ENCODE results near the gene SYNE1.
"Not testable (repeated sequence)": the region's sequence is repeated elsewhere in the genome, so short reads cannot be mapped to it uniquely, and the experiment has no call there.

Gene SYNE1

GRCh38 chr6:152571089-152571488, 66.1 kb downstream of the SYNE1 start:
- no peaks in the 10 kb centered on the region for H3K36me3 Mint-ChIP-seq (ENCODE audit: low read depth)
- no peak overlapping the region for H3K4me3 Mint-ChIP-seq
- H3K4me1 Mint-ChIP-seq (ENCODE audit: low read depth), result no peaks in the 10 kb centered on the region
- no peak overlapping the region for H3K27ac Mint-ChIP-seq
- H3K9me3 Mint-ChIP-seq, result no peaks in the 10 kb centered on the region
- no peak for DNase-seq
- peaks cover 4% of the 10 kb centered on the region for H3K27me3 Mint-ChIP-seq

DNA sequence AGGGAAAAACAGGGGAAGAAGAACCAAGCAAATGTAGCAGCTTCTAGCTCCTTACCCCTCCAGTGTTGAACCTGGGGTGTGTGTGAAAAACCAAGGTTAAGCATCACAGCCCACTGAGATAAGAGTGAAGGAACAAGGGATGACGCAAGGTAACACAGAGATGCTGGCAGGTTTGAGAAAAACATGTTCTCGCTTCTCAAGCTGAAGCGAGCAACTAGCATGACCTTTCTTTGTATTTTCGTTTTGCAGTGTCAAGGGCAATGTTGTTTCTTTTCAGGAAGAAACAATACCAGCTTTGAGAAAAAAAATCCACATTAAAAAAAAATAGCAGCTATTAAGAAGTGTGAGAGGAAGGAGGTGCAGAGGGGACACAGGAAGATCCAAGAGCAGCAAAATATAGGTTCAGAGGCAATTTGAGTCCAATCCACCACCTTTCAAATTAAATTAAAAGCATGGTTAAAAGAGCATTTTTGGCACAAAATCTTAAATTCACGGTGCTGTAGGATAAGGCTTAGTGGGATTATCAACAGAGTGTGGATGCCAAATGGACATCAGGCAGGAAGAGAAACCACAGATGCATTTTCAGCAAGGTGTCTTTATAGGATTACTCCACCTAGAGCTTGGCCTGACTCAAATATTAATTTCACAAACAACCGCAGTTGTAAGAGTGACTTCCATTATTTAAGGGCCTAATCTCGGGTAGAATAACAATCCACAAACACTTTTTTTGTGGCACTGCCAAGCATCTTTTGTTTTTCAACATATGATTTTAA, 70.9 kb downstream of the SYNE1 start:
- no peak overlapping the region for H3K27ac Mint-ChIP-seq
- H3K4me1 Mint-ChIP-seq (ENCODE audit: low read depth), result no peaks in the 10 kb centered on the region
- no peak for DNase-seq
- H3K9me3 Mint-ChIP-seq, result no peaks in the 10 kb centered on the region
- no peak overlapping the region for H3K4me3 Mint-ChIP-seq
- no peaks in the 10 kb centered on the region for H3K27me3 Mint-ChIP-seq
- H3K36me3 Mint-ChIP-seq (ENCODE audit: low read depth), result no peaks in the 10 kb centered on the region

GRCh38 chr6:152563177-152563576, 74.0 kb downstream of the SYNE1 start:
- H3K4me1 Mint-ChIP-seq (ENCODE audit: low read depth), result no peaks in the 10 kb centered on the region
- DNase-seq, result no peak
- H3K36me3 Mint-ChIP-seq (ENCODE audit: low read depth), result no peaks in the 10 kb centered on the region
- H3K27me3 Mint-ChIP-seq, result peaks cover 3% of the 10 kb centered on the region
- H3K4me3 Mint-ChIP-seq, result no peak overlapping the region
- no peaks in the 10 kb centered on the region for H3K9me3 Mint-ChIP-seq
- no peak overlapping the region for H3K27ac Mint-ChIP-seq

DNA sequence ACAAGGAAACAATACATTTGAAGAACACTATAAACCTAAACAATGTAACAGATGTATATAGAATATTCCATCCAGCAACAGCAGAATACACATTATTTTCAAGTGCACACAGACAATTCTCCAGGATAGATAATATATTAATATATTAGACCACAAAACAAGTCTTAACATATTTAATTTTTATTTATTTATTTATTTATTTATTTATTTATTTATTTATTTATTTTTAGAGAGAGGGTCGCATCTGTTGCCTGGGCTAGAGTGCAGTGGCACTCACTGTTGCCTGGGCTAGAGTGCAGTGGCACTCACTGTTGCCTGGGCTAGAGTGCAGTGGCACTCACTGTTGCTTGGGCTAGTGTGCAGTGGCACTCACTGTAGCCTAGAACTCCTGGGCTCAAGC, 78.4 kb downstream of the SYNE1 start:
- not testable (repeated sequence) for DNase-seq; H3K36me3 Mint-ChIP-seq (ENCODE audit: low read depth); H3K4me3 Mint-ChIP-seq; H3K4me1 Mint-ChIP-seq (ENCODE audit: low read depth); H3K27ac Mint-ChIP-seq; H3K27me3 Mint-ChIP-seq
- peaks cover 11% of the 10 kb centered on the region for H3K9me3 Mint-ChIP-seq

GRCh38 chr6:152557502-152557901, 79.7 kb downstream of the SYNE1 start:
- Mint-ChIP-seq H3K36me3 (ENCODE audit: low read depth) (no peaks in the 10 kb centered on the region), H3K4me1 (ENCODE audit: low read depth) (no peaks in the 10 kb centered on the region), H3K4me3 (no peak overlapping the region), H3K27ac (no peak overlapping the region), H3K27me3 (peaks cover 3% of the 10 kb centered on the region), H3K9me3 (peaks cover 11% of the 10 kb centered on the region)
- no peak for DNase-seq

- no peak overlapping the region for H3K27ac Mint-ChIP-seq
- no peaks in the 10 kb centered on the region for H3K4me1 Mint-ChIP-seq (ENCODE audit: low read depth)
- peaks cover 5% of the 10 kb centered on the region for H3K27me3 Mint-ChIP-seq
- no peak for DNase-seq
- no peak overlapping the region for H3K4me3 Mint-ChIP-seq
- peaks cover 11% of the 10 kb centered on the region for H3K9me3 Mint-ChIP-seq
- no peaks in the 10 kb centered on the region for H3K36me3 Mint-ChIP-seq (ENCODE audit: low read depth)
These were observed 82.3 kb downstream of the SYNE1 start for GRCh38 chr6:152554851-152555250.

GRCh38 chr6:152552616-152553209, 84.4 kb downstream of the SYNE1 start:
- peak; percentile 36 for DNase-seq
- H3K27ac Mint-ChIP-seq, result no peak overlapping the region
- H3K27me3 Mint-ChIP-seq, result peaks cover 5% of the 10 kb centered on the region
- H3K4me3 Mint-ChIP-seq, result no peak overlapping the region
- H3K36me3 Mint-ChIP-seq (ENCODE audit: low read depth), result no peaks in the 10 kb centered on the region
- no peaks in the 10 kb centered on the region for H3K4me1 Mint-ChIP-seq (ENCODE audit: low read depth)
- peaks cover 11% of the 10 kb centered on the region for H3K9me3 Mint-ChIP-seq

DNA sequence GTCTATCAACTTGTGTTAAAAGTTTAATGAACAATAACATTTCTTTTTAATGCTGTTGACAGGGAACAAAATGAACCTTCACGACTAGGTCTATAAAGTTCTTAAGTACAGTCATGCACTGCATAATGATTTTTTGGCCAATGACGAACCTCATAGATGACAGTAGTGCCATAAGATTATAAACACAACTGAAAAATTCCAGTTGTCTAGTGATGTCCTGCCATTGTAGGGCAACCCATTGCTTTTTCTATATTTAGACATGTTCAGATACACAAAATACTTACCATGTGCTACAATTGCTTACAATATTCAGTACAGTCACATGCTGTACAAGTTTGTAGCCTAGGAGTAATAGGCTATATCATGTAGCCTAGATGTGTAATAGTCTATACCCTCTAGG, 93.6 kb downstream of the SYNE1 start:
- no peaks in the 10 kb centered on the region for H3K4me1 Mint-ChIP-seq (ENCODE audit: low read depth)

GRCh38 chr6:152540381-152540780, 96.8 kb downstream of the SYNE1 start:
- Mint-ChIP-seq H3K4me1 (ENCODE audit: low read depth) (no peaks in the 10 kb centered on the region), H3K27ac (no peak overlapping the region)

More for the DNA sequence above, 93.6 kb downstream of the SYNE1 start:
- no peak overlapping the region for H3K27ac Mint-ChIP-seq
- no peaks in the 10 kb centered on the region for H3K36me3 Mint-ChIP-seq (ENCODE audit: low read depth)
- no peaks in the 10 kb centered on the region for H3K27me3 Mint-ChIP-seq
- H3K4me3 Mint-ChIP-seq, result no peak overlapping the region
- no peak for DNase-seq
- no peaks in the 10 kb centered on the region for H3K9me3 Mint-ChIP-seq

GRCh38 chr6:152534541-152534940, 102.6 kb downstream of the SYNE1 start:
- H3K4me1 Mint-ChIP-seq (ENCODE audit: low read depth), result no peaks in the 10 kb centered on the region
- H3K27ac Mint-ChIP-seq, result no peak overlapping the region
- DNase-seq, result no peak
- H3K27me3 Mint-ChIP-seq, result no peaks in the 10 kb centered on the region
- H3K36me3 Mint-ChIP-seq (ENCODE audit: low read depth), result no peaks in the 10 kb centered on the region
- H3K4me3 Mint-ChIP-seq, result no peak overlapping the region
- H3K9me3 Mint-ChIP-seq, result no peaks in the 10 kb centered on the region

More at GRCh38 chr6:152540381-152540780, 96.8 kb downstream of the SYNE1 start:
- Mint-ChIP-seq H3K27me3 (no peaks in the 10 kb centered on the region), H3K4me3 (no peak overlapping the region), H3K36me3 (ENCODE audit: low read depth) (no peaks in the 10 kb centered on the region), H3K9me3 (no peaks in the 10 kb centered on the region)
- no peak for DNase-seq

DNA sequence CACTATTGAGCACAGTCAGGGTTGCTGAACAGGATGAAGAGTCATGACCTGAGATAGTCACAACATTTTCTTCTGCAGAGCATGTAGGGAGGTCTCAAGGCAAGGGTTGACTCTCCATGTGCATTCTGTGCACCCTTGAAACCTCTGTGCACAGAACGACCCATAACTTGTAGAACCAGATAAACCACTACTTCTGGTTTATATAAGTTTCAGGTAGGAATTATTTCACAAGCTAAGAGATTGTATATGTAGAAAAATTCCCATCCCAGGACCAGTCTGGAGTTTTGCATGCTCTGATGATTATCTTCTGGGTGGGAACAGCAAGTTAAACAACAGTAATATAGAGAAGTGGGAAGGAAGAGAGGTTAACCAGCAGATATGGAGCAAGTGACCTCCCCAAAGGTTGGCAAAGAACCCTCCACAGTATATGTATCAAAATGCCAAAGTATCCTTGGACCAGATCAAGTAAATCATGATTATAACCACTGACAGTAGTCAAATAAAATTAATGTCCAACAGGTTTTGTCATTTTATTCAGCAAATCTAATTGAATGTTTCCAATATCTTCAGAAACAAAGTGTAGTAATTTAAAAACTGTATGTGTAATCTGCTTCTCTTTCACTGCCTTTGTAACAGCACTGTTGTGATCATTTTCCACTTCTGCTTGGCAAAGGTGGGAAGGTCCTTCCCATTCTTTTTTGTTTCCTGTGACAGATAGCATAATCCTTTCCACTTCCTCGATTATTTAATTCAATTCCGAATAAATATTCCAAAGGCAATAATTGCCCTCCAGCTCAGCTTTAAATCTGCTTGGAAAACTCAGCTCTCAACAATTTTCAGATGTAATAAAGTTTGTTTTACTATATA, 104.4 kb downstream of the SYNE1 start:
- Mint-ChIP-seq H3K27me3 (no peaks in the 10 kb centered on the region), H3K4me1 (ENCODE audit: low read depth) (no peaks in the 10 kb centered on the region), H3K9me3 (no peaks in the 10 kb centered on the region), H3K27ac (no peak overlapping the region), H3K36me3 (ENCODE audit: low read depth) (no peaks in the 10 kb centered on the region), H3K4me3 (no peak overlapping the region)
- DNase-seq, result no peak

DNA sequence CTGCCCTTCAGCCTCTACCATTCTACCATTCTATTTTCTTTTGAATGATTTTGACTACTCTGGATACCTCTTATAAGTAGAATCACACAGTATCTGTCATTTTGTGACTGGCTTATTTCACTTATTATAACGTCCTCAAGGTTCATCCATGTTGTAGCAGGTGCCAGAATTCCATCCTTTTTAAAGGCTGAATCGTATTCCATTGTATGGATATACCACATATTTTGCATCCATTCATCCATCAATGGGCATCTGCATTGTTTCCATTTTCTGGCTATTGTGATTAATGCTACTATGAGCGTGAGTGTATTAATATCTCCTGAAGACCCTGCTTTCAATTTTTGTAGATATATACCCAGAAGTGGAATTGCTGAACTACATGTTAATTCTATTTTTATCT, 105.5 kb downstream of the SYNE1 start:
- no peaks in the 10 kb centered on the region for H3K36me3 Mint-ChIP-seq (ENCODE audit: low read depth)
- no peak overlapping the region for H3K27ac Mint-ChIP-seq

DNA sequence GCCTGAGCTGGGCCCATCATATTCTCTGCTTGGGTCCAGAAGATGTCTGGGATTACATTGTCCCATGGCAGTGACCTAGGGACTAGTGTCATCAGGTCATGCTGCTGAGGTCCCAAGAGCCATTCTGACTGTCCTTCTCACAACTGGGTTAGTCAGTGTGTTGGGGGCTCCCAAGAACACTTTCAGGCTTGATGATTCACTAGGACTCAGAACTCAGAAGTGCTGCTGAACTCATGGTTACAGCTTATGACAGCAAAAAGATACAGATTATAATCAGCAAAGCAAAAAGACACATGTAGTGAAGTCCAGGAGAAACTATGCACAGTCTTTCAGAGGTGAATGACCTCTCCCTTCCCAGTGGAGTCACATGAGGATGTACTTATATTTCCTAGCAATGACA, 107.8 kb downstream of the SYNE1 start:
- Mint-ChIP-seq H3K27me3 (no peaks in the 10 kb centered on the region), H3K9me3 (no peaks in the 10 kb centered on the region), H3K36me3 (ENCODE audit: low read depth) (no peaks in the 10 kb centered on the region), H3K4me3 (no peak overlapping the region), H3K27ac (no peak overlapping the region), H3K4me1 (ENCODE audit: low read depth) (no peaks in the 10 kb centered on the region)
- DNase-seq, result no peak

More for the DNA sequence above, 105.5 kb downstream of the SYNE1 start:
- H3K27me3 Mint-ChIP-seq, result no peaks in the 10 kb centered on the region
- no peak for DNase-seq
- no peak overlapping the region for H3K4me3 Mint-ChIP-seq
- no peaks in the 10 kb centered on the region for H3K9me3 Mint-ChIP-seq
- H3K4me1 Mint-ChIP-seq (ENCODE audit: low read depth), result no peaks in the 10 kb centered on the region

DNA sequence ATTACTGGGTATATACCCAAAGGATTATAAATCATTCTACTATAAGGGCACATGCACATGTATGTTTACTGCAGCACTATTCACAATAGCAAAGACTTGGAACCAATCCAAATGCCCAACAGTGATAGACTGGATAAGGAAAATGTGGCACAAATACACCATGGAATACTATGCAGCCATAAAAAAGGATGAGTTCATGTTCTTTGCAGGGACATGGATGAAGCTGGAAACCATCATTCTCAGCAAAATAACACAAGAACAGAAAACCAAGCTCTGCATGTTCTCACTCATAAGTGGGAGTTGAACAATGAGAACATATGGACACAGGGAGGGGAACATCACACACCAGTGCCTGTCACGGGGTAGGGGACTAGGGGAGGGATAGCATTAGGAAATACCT, 123.0 kb downstream of the SYNE1 start:
- peaks cover 17% of the 10 kb centered on the region for H3K27me3 Mint-ChIP-seq
- not testable (repeated sequence) for H3K4me1 Mint-ChIP-seq (ENCODE audit: low read depth); H3K4me3 Mint-ChIP-seq; H3K36me3 Mint-ChIP-seq (ENCODE audit: low read depth); H3K27ac Mint-ChIP-seq; DNase-seq; H3K9me3 Mint-ChIP-seq

- Mint-ChIP-seq H3K4me1 (ENCODE audit: low read depth) (no peaks in the 10 kb centered on the region), H3K27ac (no peak overlapping the region), H3K27me3 (peaks cover 13% of the 10 kb centered on the region), H3K4me3 (no peak overlapping the region), H3K9me3 (no peaks in the 10 kb centered on the region), H3K36me3 (ENCODE audit: low read depth) (no peaks in the 10 kb centered on the region)
- no peak for DNase-seq
These were observed 127.2 kb downstream of the SYNE1 start for GRCh38 chr6:152509916-152510315.
